Activated CD4-positive, alpha-beta T cell treated with anti-CD3 and anti-CD28 coated beads, Interleukin-2, amount 50 U/mL, for 24 hours (primary cell): ENCODE data around the gene EEF1AKMT1.
"Not testable (repeated sequence)": the region's sequence is repeated elsewhere in the genome, so short reads cannot be mapped to it uniquely, and the experiment has no call there.

Experiments used
- DNase-seq, 2 donors: peaks; one replicate each; pipeline ENCODE4 v3.0.0-alpha.2; 2020; ENCODE audit warnings: low read depth in 1 of 2, low spot score in 1 of 2

EEF1AKMT1 gene

GRCh38 chr13:20778311-20778710, 4.5 kb upstream of the EEF1AKMT1 start:
- no peak for DNase-seq

- DNase-seq: no peak
Observed at GRCh38 chr13:20776751-20777150, 3.0 kb upstream of the EEF1AKMT1 start.

GRCh38 chr13:20775961-20776360, 2.2 kb upstream of the EEF1AKMT1 start:
- no peak for DNase-seq

GRCh38 chr13:20774746-20775145, 985 bp upstream of the EEF1AKMT1 start:
- DNase-seq: no peak

- no peak for DNase-seq
Observed at GRCh38 chr13:20772401-20773131, 1.2 kb downstream of the EEF1AKMT1 start.

- no peak for DNase-seq
Observed at GRCh38 chr13:20769834-20770233, 3.9 kb downstream of the EEF1AKMT1 start.

- DNase-seq: no peak
Observed at GRCh38 chr13:20769091-20769490, 4.7 kb downstream of the EEF1AKMT1 start.

GRCh38 chr13:20767309-20767943, 6.3 kb downstream of the EEF1AKMT1 start:
- no peak for DNase-seq

GRCh38 chr13:20760872-20761271, 12.9 kb downstream of the EEF1AKMT1 start:
- DNase-seq: no peak

GRCh38 chr13:20754009-20754408, 19.8 kb downstream of the EEF1AKMT1 start:
- no peak for DNase-seq

- no peak for DNase-seq
Observed at GRCh38 chr13:20749377-20749776, 24.4 kb downstream of the EEF1AKMT1 start.

- not testable (repeated sequence) for DNase-seq
Observed at GRCh38 chr13:20743830-20744404, 29.8 kb downstream of the EEF1AKMT1 start.

- DNase-seq: no peak
Observed at GRCh38 chr13:20740021-20740420, 33.7 kb downstream of the EEF1AKMT1 start.

- no peak for DNase-seq
Observed at GRCh38 chr13:20738616-20739015, 35.1 kb downstream of the EEF1AKMT1 start.

GRCh38 chr13:20729633-20730585, 43.9 kb downstream of the EEF1AKMT1 start:
- no peak for DNase-seq

GRCh38 chr13:20728579-20729311, 45.0 kb downstream of the EEF1AKMT1 start:
- DNase-seq: no peak

- DNase-seq: no peak
Observed at GRCh38 chr13:20727856-20728255, 45.9 kb downstream of the EEF1AKMT1 start.

- no peak for DNase-seq
Observed at GRCh38 chr13:20721454-20722357, 52.1 kb downstream of the EEF1AKMT1 start.

GRCh38 chr13:20721058-20721453, 52.7 kb downstream of the EEF1AKMT1 start:
- DNase-seq: no peak

GRCh38 chr13:20720499-20720898, 53.3 kb downstream of the EEF1AKMT1 start:
- DNase-seq: no peak
